Measurements from ENCODE around the gene ATAD2B. TPM values are rescaled to one million over a fixed set of nuclear protein-coding genes. Genes with fewer than 3 reads are reported as not detected.

Gene ATAD2B
- total RNA-seq, 1 donor from 2014 or later: 85.5 TPM

DNA sequence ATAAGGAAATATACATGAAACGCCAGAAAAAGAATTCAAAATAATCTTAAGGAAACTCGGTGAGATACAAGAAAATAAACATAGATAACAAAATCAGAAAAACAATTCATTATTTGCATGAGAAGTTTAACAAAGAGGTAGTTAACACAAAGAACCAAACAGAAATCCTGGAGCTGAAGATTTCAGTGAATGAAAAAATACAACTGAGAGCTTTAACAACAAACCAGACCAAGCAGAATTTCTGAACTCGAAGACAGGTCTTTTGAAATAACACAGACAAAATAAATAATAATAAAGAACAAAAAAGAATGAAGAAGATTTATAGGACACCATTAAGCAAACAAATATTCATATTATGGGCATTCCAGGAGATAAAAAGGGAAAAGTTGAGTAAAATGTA is 204.7 kb downstream of the ATAD2B start:
- peaks cover 26% of the 10 kb centered on the region for H3K9me3 Mint-ChIP-seq
- no peaks in the 10 kb centered on the region for H3K4me1 Mint-ChIP-seq
- no peaks in the 10 kb centered on the region for H3K27me3 Mint-ChIP-seq
- H3K4me3 Mint-ChIP-seq: no peak overlapping the region
- POLR2A ChIA-PET: no interaction called here
- intact Hi-C loops (cut with micrococcal nuclease): no loop called here
- CTCF ChIA-PET: no interaction called here
- no peak for ATAC-seq (ENCODE audit: low read depth)
- no peak for DNase-seq
- TF ChIP-seq, protein P1, sequence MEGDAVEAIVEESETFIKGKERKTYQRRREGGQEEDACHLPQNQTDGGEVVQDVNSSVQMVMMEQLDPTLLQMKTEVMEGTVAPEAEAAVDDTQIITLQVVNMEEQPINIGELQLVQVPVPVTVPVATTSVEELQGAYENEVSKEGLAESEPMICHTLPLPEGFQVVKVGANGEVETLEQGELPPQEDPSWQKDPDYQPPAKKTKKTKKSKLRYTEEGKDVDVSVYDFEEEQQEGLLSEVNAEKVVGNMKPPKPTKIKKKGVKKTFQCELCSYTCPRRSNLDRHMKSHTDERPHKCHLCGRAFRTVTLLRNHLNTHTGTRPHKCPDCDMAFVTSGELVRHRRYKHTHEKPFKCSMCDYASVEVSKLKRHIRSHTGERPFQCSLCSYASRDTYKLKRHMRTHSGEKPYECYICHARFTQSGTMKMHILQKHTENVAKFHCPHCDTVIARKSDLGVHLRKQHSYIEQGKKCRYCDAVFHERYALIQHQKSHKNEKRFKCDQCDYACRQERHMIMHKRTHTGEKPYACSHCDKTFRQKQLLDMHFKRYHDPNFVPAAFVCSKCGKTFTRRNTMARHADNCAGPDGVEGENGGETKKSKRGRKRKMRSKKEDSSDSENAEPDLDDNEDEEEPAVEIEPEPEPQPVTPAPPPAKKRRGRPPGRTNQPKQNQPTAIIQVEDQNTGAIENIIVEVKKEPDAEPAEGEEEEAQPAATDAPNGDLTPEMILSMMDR (IDR thresholded peaks at IDR 0.05): no peak
- peaks cover 75% of the 10 kb centered on the region for H3K36me3 Mint-ChIP-seq (ENCODE audit: low read depth)
- H3K27ac Mint-ChIP-seq: no peak overlapping the region

DNA sequence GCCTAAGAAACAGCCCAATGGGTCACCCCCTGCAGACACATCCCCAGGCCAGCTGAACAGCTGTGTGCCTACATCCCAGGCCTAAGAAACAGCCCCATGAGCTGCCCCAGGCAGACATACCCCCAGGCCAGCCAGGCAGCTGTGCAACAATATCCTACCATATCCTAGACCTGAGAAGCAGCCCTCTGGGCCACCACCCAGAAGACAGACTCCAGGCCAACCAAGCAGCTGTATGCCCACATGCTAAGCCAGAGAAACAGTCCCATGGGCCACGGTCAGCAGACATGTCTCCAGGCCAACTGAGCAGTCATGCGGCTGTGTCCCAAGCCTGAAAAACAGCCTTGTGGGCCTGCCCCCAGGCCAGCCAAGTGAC is 205.5 kb downstream of the ATAD2B start:
- intact Hi-C loops (cut with micrococcal nuclease): no loop called here
- Mint-ChIP-seq H3K27ac (no peak overlapping the region), H3K4me3 (no peak overlapping the region), H3K36me3 (ENCODE audit: low read depth) (peaks cover 74% of the 10 kb centered on the region), H3K9me3 (peaks cover 26% of the 10 kb centered on the region), H3K4me1 (peaks cover 1% of the 10 kb centered on the region), H3K27me3 (no peaks in the 10 kb centered on the region)
- TF ChIP-seq, protein P1 (IDR thresholded peaks at IDR 0.05): no peak
- ChIA-PET CTCF (no interaction called here), POLR2A (no interaction called here)
- DNase-seq: no peak
- ATAC-seq (ENCODE audit: low read depth): no peak

DNA sequence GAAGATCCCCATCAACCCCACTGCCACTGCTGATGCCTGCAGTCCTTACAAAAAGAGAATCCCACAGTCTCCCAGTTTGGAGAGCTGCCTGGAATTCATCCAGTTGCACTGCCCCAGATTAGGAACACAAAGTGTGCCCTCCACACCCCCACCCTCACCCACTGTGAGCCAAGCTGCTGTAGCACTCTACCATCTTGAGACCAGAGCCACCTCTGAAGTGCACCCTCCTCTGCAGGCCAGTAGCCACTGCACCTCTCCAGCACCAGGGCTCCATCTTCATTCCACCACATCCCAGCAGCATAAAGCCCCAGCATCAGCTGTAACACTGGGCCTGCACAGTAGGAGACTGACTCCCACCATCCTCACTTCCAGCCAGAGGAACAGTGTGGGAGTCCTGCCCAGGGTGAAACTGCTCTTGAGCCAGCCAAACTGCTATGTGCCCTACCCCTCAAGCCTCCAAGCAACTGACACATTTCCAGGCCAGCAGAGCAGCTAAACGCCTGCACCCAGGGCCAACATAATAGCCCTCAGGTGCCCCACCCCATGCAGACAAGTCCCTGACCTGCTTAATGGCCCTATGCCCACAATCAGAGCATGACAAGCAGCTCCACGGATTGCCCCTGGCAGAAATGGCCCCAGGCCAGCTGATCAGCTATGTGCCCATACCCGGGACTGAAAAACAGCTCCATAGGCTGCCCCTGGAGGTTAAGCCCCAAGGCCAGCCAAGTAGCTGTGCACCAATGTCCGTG is 206.0 kb downstream of the ATAD2B start:
- CTCF ChIA-PET: no interaction called here
- Mint-ChIP-seq H3K9me3 (peaks cover 26% of the 10 kb centered on the region), H3K27ac (no peak overlapping the region), H3K36me3 (ENCODE audit: low read depth) (peaks cover 71% of the 10 kb centered on the region), H3K4me3 (no peak overlapping the region), H3K27me3 (no peaks in the 10 kb centered on the region), H3K4me1 (peaks cover 3% of the 10 kb centered on the region)
- DNase-seq (no peak), ATAC-seq (ENCODE audit: low read depth) (no peak)
- intact Hi-C loops (cut with micrococcal nuclease): no loop called here
- TF ChIP-seq, protein P1 (IDR thresholded peaks at IDR 0.05): no peak
- POLR2A ChIA-PET: no interaction called here

DNA sequence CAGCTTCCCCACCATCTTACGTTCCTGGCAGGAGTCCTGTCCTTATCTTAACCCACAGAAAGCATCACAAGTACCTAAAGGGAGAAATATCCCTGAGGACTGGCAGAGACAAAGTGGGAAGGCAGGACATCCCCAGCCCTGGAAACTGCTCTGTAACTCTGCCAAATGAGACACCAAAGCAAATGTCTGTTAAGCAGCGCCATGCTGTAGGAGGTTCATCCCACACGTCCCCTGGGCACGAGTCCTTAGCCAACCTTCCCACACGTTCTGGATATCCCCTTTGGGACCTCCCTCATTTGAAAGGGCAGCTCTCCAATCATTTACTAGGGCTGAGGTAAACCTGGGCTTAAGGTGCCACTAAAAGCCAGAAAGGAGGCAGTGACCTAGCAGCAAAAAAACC is 207.2 kb downstream of the ATAD2B start:
- H3K36me3 Mint-ChIP-seq (ENCODE audit: low read depth): peaks cover 62% of the 10 kb centered on the region
- TF ChIP-seq, protein P1 (IDR thresholded peaks at IDR 0.05): no peak
- no peak overlapping the region for H3K27ac Mint-ChIP-seq
- no peaks in the 10 kb centered on the region for H3K27me3 Mint-ChIP-seq
- ATAC-seq (ENCODE audit: low read depth) (no peak), DNase-seq (no peak)
- intact Hi-C loops (cut with micrococcal nuclease): no loop called here
- no peak overlapping the region for H3K4me3 Mint-ChIP-seq
- ChIA-PET POLR2A (no interaction called here), CTCF (no interaction called here)
- peaks cover 19% of the 10 kb centered on the region for H3K9me3 Mint-ChIP-seq
- peaks cover 3% of the 10 kb centered on the region for H3K4me1 Mint-ChIP-seq

DNA sequence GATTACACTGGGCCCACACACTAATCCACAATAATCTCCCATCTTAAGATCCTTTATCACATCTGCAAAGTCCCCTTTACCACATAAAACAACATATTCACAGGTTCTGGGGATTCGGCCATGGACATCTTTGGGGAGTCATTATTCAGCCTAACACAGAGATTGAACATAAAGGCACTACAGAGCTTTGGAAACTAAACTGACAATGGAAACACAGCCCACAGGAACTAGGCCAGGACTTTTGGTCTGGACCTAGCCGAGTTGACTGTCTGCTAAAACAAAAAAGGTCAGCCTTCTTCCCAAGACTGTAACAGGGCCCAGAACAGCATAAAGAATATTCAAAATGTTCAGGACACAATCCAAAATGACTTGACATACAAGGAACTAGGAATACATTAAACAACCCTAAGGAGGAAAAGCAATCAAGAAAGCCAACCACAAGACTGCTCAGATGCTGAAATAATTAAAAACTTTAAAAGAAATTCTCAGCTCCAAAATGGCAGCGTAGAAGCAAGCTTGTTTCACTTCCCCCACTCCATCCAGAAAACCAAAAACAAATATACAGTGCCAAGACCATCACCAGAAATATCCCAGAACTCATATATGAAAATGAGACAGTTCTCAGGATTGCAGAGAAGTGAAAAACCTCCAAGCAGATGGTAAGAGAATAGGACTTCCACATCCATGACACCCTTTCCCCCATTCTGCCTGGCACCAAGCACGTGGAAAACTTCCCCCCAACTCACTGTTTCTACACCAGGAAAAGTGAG is 207.8 kb downstream of the ATAD2B start:
- Mint-ChIP-seq H3K27ac (no peak overlapping the region), H3K36me3 (ENCODE audit: low read depth) (peaks cover 58% of the 10 kb centered on the region), H3K27me3 (no peaks in the 10 kb centered on the region), H3K9me3 (peaks cover 16% of the 10 kb centered on the region), H3K4me3 (no peak overlapping the region), H3K4me1 (peaks cover 3% of the 10 kb centered on the region)
- ChIA-PET POLR2A (no interaction called here), CTCF (no interaction called here)
- DNase-seq (no peak), ATAC-seq (ENCODE audit: low read depth) (no peak)
- intact Hi-C loops (cut with micrococcal nuclease): no loop called here
- TF ChIP-seq, protein P1 (IDR thresholded peaks at IDR 0.05): no peak
